ENCODE results near the gene PLAA. TPM values are rescaled to one million over a fixed set of nuclear protein-coding genes. Genes with fewer than 3 reads are reported as not detected.
A peak's percentile ranks its signal among the peaks of the same experiment; 100 is the strongest.

PLAA gene
- total RNA-seq, 4 donors from 2014 or later = 25.7 to 35.8 (median 32.4) TPM

DNA sequence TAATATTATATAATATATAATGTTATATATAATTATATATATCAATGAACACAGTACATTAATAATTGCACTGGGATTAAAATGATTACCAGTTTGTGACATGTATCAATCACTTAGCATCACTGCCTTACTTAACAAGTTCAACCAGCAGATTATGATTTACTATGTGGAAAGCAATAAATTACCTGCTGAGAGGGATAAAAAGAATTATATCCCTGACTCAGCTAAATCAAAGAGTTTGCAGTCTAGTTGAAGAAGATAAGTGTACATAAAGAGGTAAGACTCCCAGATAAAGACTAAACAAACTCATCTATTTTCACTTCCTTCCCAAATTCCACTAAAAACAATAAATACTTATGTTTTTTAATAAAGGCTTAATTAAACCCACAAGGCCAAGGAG, 11.2 kb downstream of the PLAA start:
- Histone ChIP-seq H3K27me3 (no peaks in the 10 kb centered on the region), H3K27ac (no peak overlapping the region), H3K4me3 (replicated peaks in 1 of 3) (no peak overlapping the region), H3K4me1 (no peaks in the 10 kb centered on the region), H3K9me3 (no peaks in the 10 kb centered on the region), H3K36me3 (no peaks in the 10 kb centered on the region)
- DNase-seq = no peak
- no peak for TF ChIP-seq CTCF (IDR thresholded peaks at IDR 0.05)
- TF ChIP-seq POLR2A (IDR thresholded peaks at IDR 0.05) = no peak
- intact Hi-C loops (cut with DNase I) = loop anchor here (10.0 kb wide), 1 partner anchor 201 kb away; no protein-coding TSS in a partner anchor

GRCh38 chr9:26928902-26929495, 18.0 kb downstream of the PLAA start:
- intact Hi-C loops (cut with DNase I) = no loop called here
- no peaks in the 10 kb centered on the region for H3K9me3 ChIP-seq
- H3K27me3 ChIP-seq = no peaks in the 10 kb centered on the region
- TF ChIP-seq CTCF (IDR thresholded peaks at IDR 0.05) = no peak
- no peak for TF ChIP-seq POLR2A (IDR thresholded peaks at IDR 0.05)
- 96 to 97% methylated on average over 8 of the region's 8 CpGs for WGBS, 2 donors
- DNase-seq = peak in 1 of 2 donors; percentile 3
- H3K4me3 ChIP-seq (replicated peaks in 1 of 3) = no peak overlapping the region
- peaks cover 12 to 27% of the 10 kb centered on the region in 2 donors for H3K36me3 ChIP-seq
- H3K27ac ChIP-seq = no peak overlapping the region
- H3K4me1 ChIP-seq = no peaks in the 10 kb centered on the region

GRCh38 chr9:26925609-26926008, 21.4 kb downstream of the PLAA start:
- H3K27me3 ChIP-seq = no peaks in the 10 kb centered on the region
- WGBS, 2 donors = 97 to 99% methylated on average over 4 of the region's 4 CpGs
- no peak for DNase-seq
- no peaks in the 10 kb centered on the region for H3K9me3 ChIP-seq
- no peak overlapping the region for H3K4me3 ChIP-seq (replicated peaks in 1 of 3)
- intact Hi-C loops (cut with DNase I) = no loop called here
- H3K36me3 ChIP-seq = peaks cover 18 to 46% of the 10 kb centered on the region in 2 donors
- H3K27ac ChIP-seq = no peak overlapping the region
- H3K4me1 ChIP-seq = no peaks in the 10 kb centered on the region
- TF ChIP-seq POLR2A (IDR thresholded peaks at IDR 0.05) (no peak), CTCF (IDR thresholded peaks at IDR 0.05) (no peak)

- DNase-seq = no peak
- TF ChIP-seq POLR2A (IDR thresholded peaks at IDR 0.05) (no peak), CTCF (IDR thresholded peaks at IDR 0.05) (no peak)
- no peaks in the 10 kb centered on the region for H3K4me1 ChIP-seq
- intact Hi-C loops (cut with DNase I) = no loop called here
- WGBS, 2 donors = 68 to 93% methylated on average over 1 of the region's 1 CpG
- H3K4me3 ChIP-seq (replicated peaks in 1 of 3) = no peak overlapping the region
- H3K36me3 ChIP-seq = peaks cover 24 to 33% of the 10 kb centered on the region in 2 donors
- no peaks in the 10 kb centered on the region for H3K9me3 ChIP-seq
- H3K27ac ChIP-seq = no peak overlapping the region
- no peaks in the 10 kb centered on the region for H3K27me3 ChIP-seq
Measured at GRCh38 chr9:26919698-26920097, 27.3 kb downstream of the PLAA start.

GRCh38 chr9:26913138-26913668, 33.8 kb downstream of the PLAA start:
- TF ChIP-seq POLR2A (IDR thresholded peaks at IDR 0.05) = no peak
- no peak for TF ChIP-seq CTCF (IDR thresholded peaks at IDR 0.05)
- intact Hi-C loops (cut with DNase I) = no loop called here
- Histone ChIP-seq H3K4me3 (replicated peaks in 1 of 3) (no peak overlapping the region), H3K36me3 (peaks cover 7 to 18% of the 10 kb centered on the region in 2 donors), H3K4me1 (no peaks in the 10 kb centered on the region), H3K9me3 (no peaks in the 10 kb centered on the region), H3K27me3 (no peaks in the 10 kb centered on the region), H3K27ac (no peak overlapping the region)
- no peak for DNase-seq
- 89 to 97% methylated on average over 2 of the region's 2 CpGs for WGBS, 2 donors

Data from thyroid gland (tissue), 4 donors.